Measurements from ENCODE around the gene CAMLG. TPM values are rescaled to one million over a fixed set of nuclear protein-coding genes. Genes with fewer than 3 reads are reported as not detected.
A peak's percentile ranks its signal among the peaks of the same experiment; 100 is the strongest.

Gene CAMLG
- total and polyA plus RNA-seq, 2 of the 13 experiments (the other 11 are each of a cell fraction or from before 2014, with no cell fraction given) = 14.2 to 19.8 TPM

GRCh38 chr5:134758504-134759341 lies 20.4 kb downstream of the CAMLG start, which contains the start of gene DDX46 (continued):
- TF ChIP-seq ZNF160 (CRISPR knock-in tag; IDR thresholded peaks at IDR 0.05) = peak; percentile 85
- no peak for TF ChIP-seq AKNA (CRISPR knock-in tag; IDR thresholded peaks at IDR 0.05; ENCODE audit: borderline replicate concordance)
- TF ChIP-seq ZNF772 (CRISPR knock-in tag; IDR thresholded peaks at IDR 0.05) = peak; percentile 96
- TF ChIP-seq ZFAT (CRISPR knock-in tag; conservative IDR thresholded peaks at IDR 0.05) = no peak
- TF ChIP-seq ZNF549 (CRISPR knock-in tag; IDR thresholded peaks at IDR 0.05) = no peak
- TF ChIP-seq ZNF782 (CRISPR knock-in tag; IDR thresholded peaks at IDR 0.05; ENCODE audit: borderline replicate concordance) = peak; percentile 84; the same call in 1 of the 2 replicates
- peak; percentile 89 for TF ChIP-seq MAX (IDR thresholded peaks at IDR 0.05)
- no peak; the same call in 1 of the 2 replicates for TF ChIP-seq MIER3 (CRISPR knock-in tag; IDR thresholded peaks at IDR 0.05; ENCODE audit: borderline replicate concordance)
- peak; percentile 94 for TF ChIP-seq ZNF616 (CRISPR knock-in tag; IDR thresholded peaks at IDR 0.05; ENCODE audit: low read depth)
- peak; percentile 97 for TF ChIP-seq ZNF790 (CRISPR knock-in tag; IDR thresholded peaks at IDR 0.05; ENCODE audit: borderline replicate concordance)
- TF ChIP-seq ZNF441 (CRISPR knock-in tag; IDR thresholded peaks at IDR 0.05; ENCODE audit: borderline replicate concordance) = peak; percentile 60; the same call in 1 of the 2 replicates
- peak; percentile 58; the same call in 1 of the 2 replicates for TF ChIP-seq PRDM4 (CRISPR knock-in tag; IDR thresholded peaks at IDR 0.05; ENCODE audit: borderline replicate concordance)
- TF ChIP-seq FOSL2 (CRISPR knock-in tag; IDR thresholded peaks at IDR 0.05) = peak; percentile 43
- peak; percentile 45 for TF ChIP-seq HNRNPK (IDR thresholded peaks at IDR 0.05; ENCODE audit: low read depth, low read length, poor library complexity, severe bottlenecking)
- TF ChIP-seq REPIN1 (CRISPR knock-in tag; IDR thresholded peaks at IDR 0.05; ENCODE audit: borderline replicate concordance, low read depth) = peak; percentile 97
- TF ChIP-seq HMGXB3 (CRISPR knock-in tag; IDR thresholded peaks at IDR 0.05; ENCODE audit: borderline replicate concordance) = peak; percentile 90; the same call in 1 of the 2 replicates
